ENCODE data around the gene FXYD1. TPM values are rescaled to one million over a fixed set of nuclear protein-coding genes. Genes with fewer than 3 reads are reported as not detected.
"Not testable (repeated sequence)": the region's sequence is repeated elsewhere in the genome, so short reads cannot be mapped to it uniquely, and the experiment has no call there.

Gene FXYD1
- total RNA-seq, 1 experiment from 2014 or later: not detected

DNA sequence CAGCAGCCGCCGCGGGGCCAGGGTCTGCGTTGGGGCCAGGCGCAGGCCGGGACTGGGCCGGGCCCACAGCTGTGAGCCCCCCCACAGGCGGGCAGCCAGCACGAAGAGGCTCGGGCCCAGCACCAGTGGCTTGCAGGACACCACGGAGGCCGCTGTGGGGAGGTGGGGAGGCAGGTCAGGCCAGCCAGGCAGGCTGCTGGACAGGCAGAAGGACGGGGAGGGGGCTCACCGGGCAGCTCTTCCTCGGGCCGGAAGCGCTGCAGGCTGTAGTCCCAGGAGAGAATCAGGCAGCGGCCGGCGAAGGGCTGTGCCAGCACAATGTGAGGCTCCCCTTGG is 12.0 kb upstream of the FXYD1 start:
- H3K9me3 ChIP-seq (ENCODE audit: insufficient read depth, low read depth): no peaks in the 10 kb centered on the region
- no peaks in the 10 kb centered on the region for H4K20me1 ChIP-seq (ENCODE audit: insufficient read depth)
- no peak overlapping the region for H2AFZ ChIP-seq
- no peaks in the 10 kb centered on the region for H3K27me3 ChIP-seq (ENCODE audit: insufficient read depth, low read depth)
- intact Hi-C loops (cut with micrococcal nuclease; ENCODE audit: unreplicated experiment): no loop called here
- H3K79me2 ChIP-seq (ENCODE audit: low read depth): peaks cover 5% of the 10 kb centered on the region
- peaks cover 46% of the 10 kb centered on the region for H3K4me1 ChIP-seq (replicated peaks; ENCODE audit: insufficient read depth)
- TF ChIP-seq EZH2 (IDR thresholded peaks at IDR 0.05; ENCODE audit: low read depth) (no peak), CTCF (conservative IDR thresholded peaks at IDR 0.05) (no peak)
- ChIA-PET CTCF (no interaction called here), POLR2A (ENCODE audit: unreplicated experiment) (no interaction called here)
- no peaks in the 10 kb centered on the region for H3K9me2 ChIP-seq (ENCODE audit: insufficient read depth)
- BruUV-seq (replicated peaks): no TSS peak
- DNase-seq: no peak
- H3K27ac ChIP-seq: no peak overlapping the region
- H3K4me3 ChIP-seq: no peak overlapping the region
- H3K4me2 ChIP-seq: no peak overlapping the region
- H3K36me3 ChIP-seq (ENCODE audit: low read depth): peaks cover 4% of the 10 kb centered on the region; the same call in 1 of the 2 replicates
- peaks cover 29% of the 10 kb centered on the region for H3F3A ChIP-seq (ENCODE audit: insufficient read depth, low read depth)

GRCh38 chr19:35127871-35128270 is 10.8 kb upstream of the FXYD1 start:
- H3F3A ChIP-seq (ENCODE audit: insufficient read depth, low read depth): peaks cover 16% of the 10 kb centered on the region
- no peaks in the 10 kb centered on the region for H3K9me2 ChIP-seq (ENCODE audit: insufficient read depth)
- H3K4me1 ChIP-seq (replicated peaks; ENCODE audit: insufficient read depth): peaks cover 33% of the 10 kb centered on the region
- ChIA-PET POLR2A (ENCODE audit: unreplicated experiment) (interaction anchor here (0.7 kb wide), 1 partner anchor 40 kb away, joined by 4 read pairs; no protein-coding TSS in a partner anchor), CTCF (no interaction called here)
- BruUV-seq (replicated peaks): no TSS peak
- no peak overlapping the region for H3K4me3 ChIP-seq
- H3K79me2 ChIP-seq (ENCODE audit: low read depth): no peaks in the 10 kb centered on the region
- TF ChIP-seq EZH2 (IDR thresholded peaks at IDR 0.05; ENCODE audit: low read depth) (no peak), CTCF (conservative IDR thresholded peaks at IDR 0.05) (no peak)
- H2AFZ ChIP-seq: no peak overlapping the region
- no peaks in the 10 kb centered on the region for H3K36me3 ChIP-seq (ENCODE audit: low read depth)
- H3K27me3 ChIP-seq (ENCODE audit: insufficient read depth, low read depth): no peaks in the 10 kb centered on the region
- H3K4me2 ChIP-seq: no peak overlapping the region
- no peak overlapping the region for H3K27ac ChIP-seq
- no peaks in the 10 kb centered on the region; the same call in 1 of the 2 replicates for H3K9me3 ChIP-seq (ENCODE audit: insufficient read depth, low read depth)
- DNase-seq: no peak
- intact Hi-C loops (cut with micrococcal nuclease; ENCODE audit: unreplicated experiment): no loop called here
- no peaks in the 10 kb centered on the region for H4K20me1 ChIP-seq (ENCODE audit: insufficient read depth)

GRCh38 chr19:35128398-35129057 is 10.1 kb upstream of the FXYD1 start:
- ChIA-PET CTCF (no interaction called here), POLR2A (ENCODE audit: unreplicated experiment) (no interaction called here)
- H3K4me3 ChIP-seq: no peak overlapping the region
- H2AFZ ChIP-seq: no peak overlapping the region
- H3K9me3 ChIP-seq (ENCODE audit: insufficient read depth, low read depth): no peaks in the 10 kb centered on the region; the same call in 1 of the 2 replicates
- intact Hi-C loops (cut with micrococcal nuclease; ENCODE audit: unreplicated experiment): no loop called here
- H3K79me2 ChIP-seq (ENCODE audit: low read depth): no peaks in the 10 kb centered on the region
- peaks cover 26% of the 10 kb centered on the region for H3K4me1 ChIP-seq (replicated peaks; ENCODE audit: insufficient read depth)
- BruUV-seq (replicated peaks): no TSS peak
- no peak overlapping the region for H3K27ac ChIP-seq
- no peak for DNase-seq
- no peak for TF ChIP-seq EZH2 (IDR thresholded peaks at IDR 0.05; ENCODE audit: low read depth)
- TF ChIP-seq CTCF (conservative IDR thresholded peaks at IDR 0.05): no peak
- no peaks in the 10 kb centered on the region for H3K36me3 ChIP-seq (ENCODE audit: low read depth)
- H3K27me3 ChIP-seq (ENCODE audit: insufficient read depth, low read depth): no peaks in the 10 kb centered on the region
- no peaks in the 10 kb centered on the region for H3K9me2 ChIP-seq (ENCODE audit: insufficient read depth)
- H3K4me2 ChIP-seq: no peak overlapping the region
- H3F3A ChIP-seq (ENCODE audit: insufficient read depth, low read depth): peaks cover 9% of the 10 kb centered on the region
- no peaks in the 10 kb centered on the region for H4K20me1 ChIP-seq (ENCODE audit: insufficient read depth)

DNA sequence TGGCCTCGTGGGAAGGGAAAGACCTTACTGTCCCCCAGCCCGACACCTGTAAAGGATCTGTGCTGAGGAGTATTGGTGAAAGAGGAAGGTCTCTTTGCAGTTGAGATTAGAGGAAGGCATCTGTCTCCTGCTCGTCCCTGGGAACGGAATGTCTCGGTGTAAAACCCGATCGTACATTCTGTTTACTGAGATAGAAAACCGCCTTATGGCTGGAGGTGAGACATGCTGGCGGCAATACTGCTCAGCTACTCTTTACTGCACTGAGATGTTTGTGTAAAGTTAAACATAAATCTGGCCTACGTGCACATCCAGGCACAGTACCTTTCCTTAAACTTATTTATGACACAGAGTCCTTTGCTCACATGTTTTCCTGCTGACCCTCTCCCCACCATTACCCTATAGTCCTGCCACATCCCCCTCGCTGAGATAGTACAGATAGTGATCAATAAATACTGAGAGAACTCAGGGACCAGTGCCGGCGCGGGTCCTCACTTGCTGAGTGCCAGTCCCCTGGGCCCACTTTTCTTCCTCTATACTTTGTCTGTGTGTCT is 8.8 kb upstream of the FXYD1 start:
- H3K79me2 ChIP-seq (ENCODE audit: low read depth); H4K20me1 ChIP-seq (ENCODE audit: insufficient read depth); H3K4me2 ChIP-seq; DNase-seq; H3K9me3 ChIP-seq (ENCODE audit: insufficient read depth, low read depth); H3K27me3 ChIP-seq (ENCODE audit: insufficient read depth, low read depth); H3K9me2 ChIP-seq (ENCODE audit: insufficient read depth); H3K36me3 ChIP-seq (ENCODE audit: low read depth); POLR2A ChIA-PET (ENCODE audit: unreplicated experiment); H3K27ac ChIP-seq; H3K4me3 ChIP-seq; intact Hi-C loops (cut with micrococcal nuclease; ENCODE audit: unreplicated experiment); BruUV-seq (replicated peaks); CTCF ChIA-PET; H3F3A ChIP-seq (ENCODE audit: insufficient read depth, low read depth); H2AFZ ChIP-seq: not testable (repeated sequence)
- H3K4me1 ChIP-seq (replicated peaks; ENCODE audit: insufficient read depth): peaks cover 14% of the 10 kb centered on the region

Measured in PC-9 (cell line).